ENCODE measurements around the gene ZNF41. TPM values are rescaled to one million over a fixed set of nuclear protein-coding genes. Genes with fewer than 3 reads are reported as not detected.
A peak's percentile ranks its signal among the peaks of the same experiment; 100 is the strongest.
"Not testable (repeated sequence)": the region's sequence is repeated elsewhere in the genome, so short reads cannot be mapped to it uniquely, and the experiment has no call there.

Gene ZNF41
- total RNA-seq, 1 experiment from 2014 or later, result 12.2 TPM

GRCh38 chrX:47523297-47523696, 40.3 kb upstream of the ZNF41 start:
- peak overlapping the region; percentile 59 for H3K4me3 Mint-ChIP-seq (ENCODE audit: low read depth, unreplicated experiment)
- peak; percentile 74 for TF ChIP-seq CTCF (IDR thresholded peaks at IDR 0.05; ENCODE audit: unreplicated experiment)
- no peaks in the 10 kb centered on the region for H3K27me3 Mint-ChIP-seq (ENCODE audit: unreplicated experiment)
- CTCF ChIA-PET, result interaction anchor here (0.5 to 2.2 kb wide), 7 partner anchors 26 to 378 kb away, joined by 3 to 9 read pairs (median 5); partner anchors contain the start of genes NDUFB11 and RBM10
- no peaks in the 10 kb centered on the region for H3K4me1 Mint-ChIP-seq (ENCODE audit: low read depth, unreplicated experiment)
- intact Hi-C loops (cut with micrococcal nuclease; ENCODE audit: unreplicated experiment), result loop anchor here (1.0 kb wide), 1 partner anchor 330 kb away; the partner anchor contains the start of gene UBA1
- H3K36me3 Mint-ChIP-seq (ENCODE audit: insufficient read depth, unreplicated experiment), result peaks cover 10% of the 10 kb centered on the region
- no peak overlapping the region for H3K27ac Mint-ChIP-seq (ENCODE audit: unreplicated experiment)
- no peaks in the 10 kb centered on the region for H3K9me3 Mint-ChIP-seq (ENCODE audit: low read depth, unreplicated experiment)
- DNase-seq, result peak; percentile 91
- BruUV-seq (replicated peaks), result no TSS peak

- Mint-ChIP-seq H3K9me3 (ENCODE audit: low read depth, unreplicated experiment) (no peaks in the 10 kb centered on the region), H3K27me3 (ENCODE audit: unreplicated experiment) (peaks cover 12% of the 10 kb centered on the region), H3K36me3 (ENCODE audit: insufficient read depth, unreplicated experiment) (peaks cover 11% of the 10 kb centered on the region), H3K4me1 (ENCODE audit: low read depth, unreplicated experiment) (peaks cover 28% of the 10 kb centered on the region), H3K27ac (ENCODE audit: unreplicated experiment) (no peak overlapping the region), H3K4me3 (ENCODE audit: low read depth, unreplicated experiment) (no peak overlapping the region)
- intact Hi-C loops (cut with micrococcal nuclease; ENCODE audit: unreplicated experiment), result no loop called here
- no peak for TF ChIP-seq CTCF (IDR thresholded peaks at IDR 0.05; ENCODE audit: unreplicated experiment)
- CTCF ChIA-PET, result interaction anchor here (1.0 to 1.1 kb wide), 2 partner anchors 20 to 21 kb away, joined by 3 read pairs; no protein-coding TSS in a partner anchor
- no TSS peak for BruUV-seq (replicated peaks)
- DNase-seq, result no peak
These were observed 35.1 kb upstream of the ZNF41 start for GRCh38 chrX:47518144-47518543.

GRCh38 chrX:47515941-47516665, 33.1 kb upstream of the ZNF41 start:
- no TSS peak for BruUV-seq (replicated peaks)
- Mint-ChIP-seq H3K36me3 (ENCODE audit: insufficient read depth, unreplicated experiment) (peaks cover 8% of the 10 kb centered on the region), H3K9me3 (ENCODE audit: low read depth, unreplicated experiment) (no peaks in the 10 kb centered on the region), H3K4me1 (ENCODE audit: low read depth, unreplicated experiment) (peaks cover 28% of the 10 kb centered on the region), H3K27ac (ENCODE audit: unreplicated experiment) (peak overlapping the region; percentile 50), H3K27me3 (ENCODE audit: unreplicated experiment) (peaks cover 14% of the 10 kb centered on the region), H3K4me3 (ENCODE audit: low read depth, unreplicated experiment) (no peak overlapping the region)
- intact Hi-C loops (cut with micrococcal nuclease; ENCODE audit: unreplicated experiment), result no loop called here
- CTCF ChIA-PET, result no interaction called here
- TF ChIP-seq CTCF (IDR thresholded peaks at IDR 0.05; ENCODE audit: unreplicated experiment), result no peak
- DNase-seq, result no peak

GRCh38 chrX:47514533-47515235, 31.7 kb upstream of the ZNF41 start:
- no peak for DNase-seq
- Mint-ChIP-seq H3K27me3 (ENCODE audit: unreplicated experiment) (peaks cover 14% of the 10 kb centered on the region), H3K27ac (ENCODE audit: unreplicated experiment) (no peak overlapping the region), H3K9me3 (ENCODE audit: low read depth, unreplicated experiment) (no peaks in the 10 kb centered on the region), H3K4me1 (ENCODE audit: low read depth, unreplicated experiment) (peaks cover 28% of the 10 kb centered on the region), H3K36me3 (ENCODE audit: insufficient read depth, unreplicated experiment) (peaks cover 8% of the 10 kb centered on the region), H3K4me3 (ENCODE audit: low read depth, unreplicated experiment) (no peak overlapping the region)
- no TSS peak for BruUV-seq (replicated peaks)
- intact Hi-C loops (cut with micrococcal nuclease; ENCODE audit: unreplicated experiment), result no loop called here
- no peak for TF ChIP-seq CTCF (IDR thresholded peaks at IDR 0.05; ENCODE audit: unreplicated experiment)
- CTCF ChIA-PET, result no interaction called here

GRCh38 chrX:47513034-47513965, 30.3 kb upstream of the ZNF41 start:
- Mint-ChIP-seq H3K27me3 (ENCODE audit: unreplicated experiment) (peaks cover 14% of the 10 kb centered on the region), H3K27ac (ENCODE audit: unreplicated experiment) (peak overlapping the region; percentile 17), H3K4me3 (ENCODE audit: low read depth, unreplicated experiment) (peak overlapping the region; percentile 69), H3K4me1 (ENCODE audit: low read depth, unreplicated experiment) (peaks cover 28% of the 10 kb centered on the region)
- H3K9me3 Mint-ChIP-seq (ENCODE audit: low read depth, unreplicated experiment); DNase-seq; H3K36me3 Mint-ChIP-seq (ENCODE audit: insufficient read depth, unreplicated experiment); intact Hi-C loops (cut with micrococcal nuclease; ENCODE audit: unreplicated experiment); BruUV-seq (replicated peaks); CTCF ChIA-PET: not testable (repeated sequence)

GRCh38 chrX:47512383-47512782, 29.4 kb upstream of the ZNF41 start:
- not testable (repeated sequence) for H3K27ac Mint-ChIP-seq (ENCODE audit: unreplicated experiment)

More at GRCh38 chrX:47512383-47512782, 29.4 kb upstream of the ZNF41 start:
- BruUV-seq (replicated peaks); DNase-seq; intact Hi-C loops (cut with micrococcal nuclease; ENCODE audit: unreplicated experiment); H3K9me3 Mint-ChIP-seq (ENCODE audit: low read depth, unreplicated experiment); H3K36me3 Mint-ChIP-seq (ENCODE audit: insufficient read depth, unreplicated experiment); CTCF ChIA-PET: not testable (repeated sequence)
- Mint-ChIP-seq H3K4me3 (ENCODE audit: low read depth, unreplicated experiment) (peak overlapping the region; percentile 9), H3K27me3 (ENCODE audit: unreplicated experiment) (peaks cover 14% of the 10 kb centered on the region), H3K4me1 (ENCODE audit: low read depth, unreplicated experiment) (peaks cover 28% of the 10 kb centered on the region)
